SK-N-SH (cell line): ENCODE data around the gene GSE1.

Experiments
- CHD2 ChIP-seq: fragments of 150-350 bp; IDR thresholded peaks from 2 replicates; pipeline ENCODE4 v1.6.1; 2018; ENCODE audit warnings: low read length; ENCODE audit not compliant: partially characterized antibody
- GATA2 ChIP-seq: sonication (generic); formaldehyde crosslinking; IDR thresholded peaks from 2 replicates; pipeline ENCODE4 v1.5.0; 2020; ENCODE audit warnings: mild to moderate bottlenecking, missing genetic modification reagents
- MEF2A ChIP-seq: IDR thresholded peaks from 2 replicates; pipeline ENCODE4 v1.4.0; 2012; ENCODE audit warnings: low read depth, borderline replicate concordance
- MXI1 ChIP-seq: IDR thresholded peaks from 2 replicates; pipeline ENCODE4 v1.6.1; 2012; ENCODE audit warnings: mild to moderate bottlenecking, low read depth, low read length, improper control_type of control experiment
- POLR2AphosphoS5 ChIP-seq: IDR thresholded peaks from 2 replicates; pipeline ENCODE4 v1.6.1; 2012; ENCODE audit warnings: low read depth, low read length
- RXRA ChIP-seq: IDR thresholded peaks from 2 replicates; pipeline ENCODE4 v1.4.0; 2012; ENCODE audit warnings: low read depth, mild to moderate bottlenecking, borderline replicate concordance
- TF ChIP-seq, protein P1 (sequence below): IDR thresholded peaks from 2 replicates; pipeline ENCODE4 v1.6.1; 2012; ENCODE audit warnings: mild to moderate bottlenecking, low read depth, low read length, moderate library complexity
- TF ChIP-seq, protein P2 (sequence below): fragments of 200-600 bp; sonication (generic); IDR thresholded peaks from 2 replicates; pipeline ENCODE4 v1.6.1; 2017; ENCODE audit warnings: antibody characterized with exemption, mild to moderate bottlenecking, moderate library complexity
- TF ChIP-seq, protein P3 (sequence below): IDR thresholded peaks from 2 replicates; pipeline ENCODE4 v1.4.0; 2012; ENCODE audit warnings: low read depth

DNA sequence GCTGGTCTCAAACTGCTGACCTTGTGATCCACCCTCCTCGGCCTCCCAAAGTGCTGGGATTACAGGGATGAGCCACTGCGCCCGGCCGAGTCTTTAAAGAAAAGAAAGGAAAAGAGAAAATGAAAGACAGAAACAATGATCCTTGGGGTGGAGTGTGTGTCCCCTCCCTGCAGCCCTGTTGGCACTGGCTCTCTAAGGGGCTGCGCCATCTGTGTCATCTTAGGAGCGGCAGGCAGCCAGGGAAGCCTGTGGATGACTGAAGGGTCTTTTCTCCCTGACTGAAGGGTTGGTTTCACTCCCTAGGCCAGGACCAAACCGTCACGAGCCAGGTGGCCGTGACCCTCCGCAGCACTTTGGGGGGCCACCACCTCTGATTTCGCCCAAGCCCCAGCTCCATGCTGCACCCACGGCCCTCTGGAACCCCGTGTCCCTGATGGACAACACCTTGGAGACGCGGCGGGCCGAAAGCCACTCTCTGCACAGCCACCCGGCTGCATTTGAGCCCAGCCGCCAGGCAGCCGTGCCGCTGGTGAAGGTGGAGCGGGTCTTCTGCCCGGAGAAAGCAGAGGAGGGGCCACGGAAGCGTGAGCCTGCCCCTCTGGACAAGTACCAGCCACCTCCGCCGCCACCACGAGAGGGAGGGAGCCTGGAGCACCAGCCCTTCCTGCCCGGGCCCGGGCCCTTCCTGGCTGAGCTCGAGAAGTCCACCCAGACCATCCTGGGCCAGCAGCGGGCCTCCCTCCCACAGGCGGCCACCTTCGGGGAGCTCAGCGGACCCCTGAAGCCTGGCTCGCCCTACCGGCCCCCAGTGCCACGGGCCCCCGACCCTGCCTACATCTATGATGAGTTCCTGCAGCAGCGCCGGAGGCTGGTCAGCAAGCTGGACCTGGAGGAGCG is 48.0 kb downstream of the GSE1 start:
- TF ChIP-seq, protein P1, sequence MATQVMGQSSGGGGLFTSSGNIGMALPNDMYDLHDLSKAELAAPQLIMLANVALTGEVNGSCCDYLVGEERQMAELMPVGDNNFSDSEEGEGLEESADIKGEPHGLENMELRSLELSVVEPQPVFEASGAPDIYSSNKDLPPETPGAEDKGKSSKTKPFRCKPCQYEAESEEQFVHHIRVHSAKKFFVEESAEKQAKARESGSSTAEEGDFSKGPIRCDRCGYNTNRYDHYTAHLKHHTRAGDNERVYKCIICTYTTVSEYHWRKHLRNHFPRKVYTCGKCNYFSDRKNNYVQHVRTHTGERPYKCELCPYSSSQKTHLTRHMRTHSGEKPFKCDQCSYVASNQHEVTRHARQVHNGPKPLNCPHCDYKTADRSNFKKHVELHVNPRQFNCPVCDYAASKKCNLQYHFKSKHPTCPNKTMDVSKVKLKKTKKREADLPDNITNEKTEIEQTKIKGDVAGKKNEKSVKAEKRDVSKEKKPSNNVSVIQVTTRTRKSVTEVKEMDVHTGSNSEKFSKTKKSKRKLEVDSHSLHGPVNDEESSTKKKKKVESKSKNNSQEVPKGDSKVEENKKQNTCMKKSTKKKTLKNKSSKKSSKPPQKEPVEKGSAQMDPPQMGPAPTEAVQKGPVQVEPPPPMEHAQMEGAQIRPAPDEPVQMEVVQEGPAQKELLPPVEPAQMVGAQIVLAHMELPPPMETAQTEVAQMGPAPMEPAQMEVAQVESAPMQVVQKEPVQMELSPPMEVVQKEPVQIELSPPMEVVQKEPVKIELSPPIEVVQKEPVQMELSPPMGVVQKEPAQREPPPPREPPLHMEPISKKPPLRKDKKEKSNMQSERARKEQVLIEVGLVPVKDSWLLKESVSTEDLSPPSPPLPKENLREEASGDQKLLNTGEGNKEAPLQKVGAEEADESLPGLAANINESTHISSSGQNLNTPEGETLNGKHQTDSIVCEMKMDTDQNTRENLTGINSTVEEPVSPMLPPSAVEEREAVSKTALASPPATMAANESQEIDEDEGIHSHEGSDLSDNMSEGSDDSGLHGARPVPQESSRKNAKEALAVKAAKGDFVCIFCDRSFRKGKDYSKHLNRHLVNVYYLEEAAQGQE, result no peak
- TF ChIP-seq, protein P2, sequence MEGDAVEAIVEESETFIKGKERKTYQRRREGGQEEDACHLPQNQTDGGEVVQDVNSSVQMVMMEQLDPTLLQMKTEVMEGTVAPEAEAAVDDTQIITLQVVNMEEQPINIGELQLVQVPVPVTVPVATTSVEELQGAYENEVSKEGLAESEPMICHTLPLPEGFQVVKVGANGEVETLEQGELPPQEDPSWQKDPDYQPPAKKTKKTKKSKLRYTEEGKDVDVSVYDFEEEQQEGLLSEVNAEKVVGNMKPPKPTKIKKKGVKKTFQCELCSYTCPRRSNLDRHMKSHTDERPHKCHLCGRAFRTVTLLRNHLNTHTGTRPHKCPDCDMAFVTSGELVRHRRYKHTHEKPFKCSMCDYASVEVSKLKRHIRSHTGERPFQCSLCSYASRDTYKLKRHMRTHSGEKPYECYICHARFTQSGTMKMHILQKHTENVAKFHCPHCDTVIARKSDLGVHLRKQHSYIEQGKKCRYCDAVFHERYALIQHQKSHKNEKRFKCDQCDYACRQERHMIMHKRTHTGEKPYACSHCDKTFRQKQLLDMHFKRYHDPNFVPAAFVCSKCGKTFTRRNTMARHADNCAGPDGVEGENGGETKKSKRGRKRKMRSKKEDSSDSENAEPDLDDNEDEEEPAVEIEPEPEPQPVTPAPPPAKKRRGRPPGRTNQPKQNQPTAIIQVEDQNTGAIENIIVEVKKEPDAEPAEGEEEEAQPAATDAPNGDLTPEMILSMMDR, result no peak
- no peak for TF ChIP-seq MXI1
- no peak for TF ChIP-seq RXRA
- TF ChIP-seq, protein P3, sequence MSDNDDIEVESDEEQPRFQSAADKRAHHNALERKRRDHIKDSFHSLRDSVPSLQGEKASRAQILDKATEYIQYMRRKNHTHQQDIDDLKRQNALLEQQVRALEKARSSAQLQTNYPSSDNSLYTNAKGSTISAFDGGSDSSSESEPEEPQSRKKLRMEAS, result no peak
- TF ChIP-seq CHD2, result no peak
- TF ChIP-seq MEF2A, result no peak
- no peak for TF ChIP-seq GATA2
- no peak for TF ChIP-seq POLR2AphosphoS5
